Osteoblast (primary cell): ENCODE results near the gene RPUSD3. TPM values are rescaled to one million over a fixed set of nuclear protein-coding genes. Genes with fewer than 3 reads are reported as not detected.

Experiments used
- DNase-seq: peaks from one replicate; pipeline ENCODE4 v3.0.0; 2011; ENCODE audit warnings: low spot score, mixed read lengths; ENCODE audit not compliant: insufficient read length; ENCODE audit errors: missing footprints
- H2AFZ ChIP-seq: 2 replicates; pipeline ENCODE4 v1.6.0; 2011; ENCODE audit warnings: mild to moderate bottlenecking, low read length
- H3K27ac ChIP-seq: 2 replicates; pipeline ENCODE4 v1.5.1; 2011; ENCODE audit warnings: mild to moderate bottlenecking, low read depth, low read length, moderate library complexity
- H3K27me3 ChIP-seq: 2 replicates; pipeline ENCODE4 v1.6.0; 2012; ENCODE audit warnings: mild to moderate bottlenecking, control low read depth, inconsistent platforms, low read length, moderate library complexity; ENCODE audit not compliant: insufficient read depth
- H3K36me3 ChIP-seq: 2 replicates; pipeline ENCODE4 v1.5.1; 2011; ENCODE audit warnings: mild to moderate bottlenecking, low read length, control low read depth, moderate library complexity; ENCODE audit not compliant: insufficient read depth
- H3K4me1 ChIP-seq: 2 replicates; pipeline ENCODE4 v1.5.1; 2011; ENCODE audit warnings: mild to moderate bottlenecking, low read length, control low read depth, moderate library complexity; ENCODE audit not compliant: insufficient read depth
- H3K4me2 ChIP-seq: 2 replicates; pipeline ENCODE4 v1.6.0; 2011; ENCODE audit warnings: mild to moderate bottlenecking, low read length; ENCODE audit not compliant: insufficient read depth
- H3K4me3 ChIP-seq: fragments of 200-600 bp; sonication (generic); 3 replicates; pipeline ENCODE4 v1.5.1; 2012; ENCODE audit warnings: mild to moderate bottlenecking, low read length, inconsistent platforms; ENCODE audit not compliant: insufficient read depth
- H3K79me2 ChIP-seq: 2 replicates; pipeline ENCODE4 v1.6.0; 2012; ENCODE audit warnings: mild to moderate bottlenecking, low read length, control low read depth, inconsistent platforms; ENCODE audit not compliant: insufficient read depth
- H3K9me3 ChIP-seq: 2 replicates; pipeline ENCODE4 v1.5.1; 2011; ENCODE audit warnings: low read depth, low read length, control low read depth
- H4K20me1 ChIP-seq: 2 replicates; pipeline ENCODE4 v1.6.0; 2012; ENCODE audit warnings: mild to moderate bottlenecking, low read length, control low read depth; ENCODE audit not compliant: insufficient read depth
- total RNA-seq: library from RNA; depleted of rRNA; stranded (reverse); fragments of >200 nt; gene quantifications from 2 replicates; pipeline ENCODE4 v1.2.3, GENCODE V29; 2012
- TF ChIP-seq, protein P1 (sequence below): IDR thresholded peaks from 2 replicates; pipeline ENCODE4 v1.5.1; 2011; ENCODE audit warnings: mild to moderate bottlenecking, low read depth, low read length, moderate library complexity; ENCODE audit errors: extremely low read depth

Gene RPUSD3
- total RNA-seq, 1 donor = 19.2 TPM

DNA sequence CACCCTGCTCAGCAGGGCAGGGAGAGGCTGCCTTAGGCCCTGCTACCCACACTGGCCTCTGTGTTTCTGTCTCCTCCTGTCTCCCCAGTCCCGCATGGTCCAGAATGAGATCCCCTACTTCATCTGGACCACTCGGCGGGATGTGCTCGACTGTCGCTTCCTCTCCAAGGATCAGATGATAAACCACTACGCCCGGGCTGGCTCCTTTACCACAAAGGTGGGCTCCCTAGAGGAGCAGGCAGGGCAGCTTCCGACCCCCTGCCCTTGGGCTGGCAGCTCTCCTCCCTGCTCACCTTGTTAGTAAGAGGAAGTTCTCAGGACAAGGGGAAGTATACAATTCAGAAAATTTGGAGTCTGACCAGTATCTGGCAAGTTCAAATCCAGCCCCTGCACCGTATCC lies 27.8 kb downstream of the RPUSD3 start:
- no peak overlapping the region for H3K4me2 ChIP-seq
- peak; percentile 42 for DNase-seq
- no peak overlapping the region for H2AFZ ChIP-seq
- H4K20me1 ChIP-seq = no peaks in the 10 kb centered on the region
- no peaks in the 10 kb centered on the region for H3K27me3 ChIP-seq
- H3K36me3 ChIP-seq = peaks cover 4% of the 10 kb centered on the region
- TF ChIP-seq, protein P1, sequence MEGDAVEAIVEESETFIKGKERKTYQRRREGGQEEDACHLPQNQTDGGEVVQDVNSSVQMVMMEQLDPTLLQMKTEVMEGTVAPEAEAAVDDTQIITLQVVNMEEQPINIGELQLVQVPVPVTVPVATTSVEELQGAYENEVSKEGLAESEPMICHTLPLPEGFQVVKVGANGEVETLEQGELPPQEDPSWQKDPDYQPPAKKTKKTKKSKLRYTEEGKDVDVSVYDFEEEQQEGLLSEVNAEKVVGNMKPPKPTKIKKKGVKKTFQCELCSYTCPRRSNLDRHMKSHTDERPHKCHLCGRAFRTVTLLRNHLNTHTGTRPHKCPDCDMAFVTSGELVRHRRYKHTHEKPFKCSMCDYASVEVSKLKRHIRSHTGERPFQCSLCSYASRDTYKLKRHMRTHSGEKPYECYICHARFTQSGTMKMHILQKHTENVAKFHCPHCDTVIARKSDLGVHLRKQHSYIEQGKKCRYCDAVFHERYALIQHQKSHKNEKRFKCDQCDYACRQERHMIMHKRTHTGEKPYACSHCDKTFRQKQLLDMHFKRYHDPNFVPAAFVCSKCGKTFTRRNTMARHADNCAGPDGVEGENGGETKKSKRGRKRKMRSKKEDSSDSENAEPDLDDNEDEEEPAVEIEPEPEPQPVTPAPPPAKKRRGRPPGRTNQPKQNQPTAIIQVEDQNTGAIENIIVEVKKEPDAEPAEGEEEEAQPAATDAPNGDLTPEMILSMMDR = no peak
- H3K27ac ChIP-seq = no peak overlapping the region
- H3K79me2 ChIP-seq = no peaks in the 10 kb centered on the region
- no peaks in the 10 kb centered on the region for H3K4me1 ChIP-seq
- no peak overlapping the region for H3K4me3 ChIP-seq
- no peaks in the 10 kb centered on the region for H3K9me3 ChIP-seq

DNA sequence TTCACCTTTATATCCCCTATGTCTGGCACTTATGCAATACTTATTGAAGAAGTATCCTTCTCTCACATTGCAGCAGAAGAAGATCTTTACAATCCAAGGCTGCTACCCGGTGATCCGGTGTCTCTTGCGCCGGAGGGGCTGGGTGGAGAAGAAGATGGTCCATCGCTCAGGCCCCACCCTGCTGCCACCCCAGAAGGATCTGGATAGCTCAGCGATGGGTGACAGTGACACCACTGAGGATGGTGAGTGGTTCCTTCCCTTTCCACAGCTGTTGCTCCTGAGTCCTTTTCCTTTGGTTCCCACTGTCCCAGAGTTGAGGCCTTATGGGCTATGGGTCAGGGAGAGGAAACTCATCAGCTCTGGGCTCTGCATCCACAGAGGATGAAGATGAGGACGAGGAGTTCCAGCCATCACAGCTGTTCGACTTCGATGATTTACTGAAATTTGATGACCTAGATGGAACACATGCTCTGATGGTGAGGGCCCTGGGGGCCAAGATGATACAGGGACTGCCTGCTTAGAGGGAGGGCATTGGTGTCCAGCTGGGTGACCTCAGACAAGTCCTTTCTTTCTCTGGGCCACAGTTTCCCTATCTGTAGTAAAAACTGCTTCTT lies 30.8 kb downstream of the RPUSD3 start:
- no peak overlapping the region for H3K4me2 ChIP-seq
- TF ChIP-seq, protein P1 = no peak
- H3K36me3 ChIP-seq = peaks cover 12% of the 10 kb centered on the region
- peaks cover 7% of the 10 kb centered on the region for H3K4me1 ChIP-seq
- no peaks in the 10 kb centered on the region for H3K79me2 ChIP-seq
- no peaks in the 10 kb centered on the region for H3K27me3 ChIP-seq
- no peak overlapping the region for H3K4me3 ChIP-seq
- no peaks in the 10 kb centered on the region for H4K20me1 ChIP-seq
- no peak overlapping the region for H2AFZ ChIP-seq
- no peak overlapping the region for H3K27ac ChIP-seq
- no peak for DNase-seq
- no peaks in the 10 kb centered on the region for H3K9me3 ChIP-seq

DNA sequence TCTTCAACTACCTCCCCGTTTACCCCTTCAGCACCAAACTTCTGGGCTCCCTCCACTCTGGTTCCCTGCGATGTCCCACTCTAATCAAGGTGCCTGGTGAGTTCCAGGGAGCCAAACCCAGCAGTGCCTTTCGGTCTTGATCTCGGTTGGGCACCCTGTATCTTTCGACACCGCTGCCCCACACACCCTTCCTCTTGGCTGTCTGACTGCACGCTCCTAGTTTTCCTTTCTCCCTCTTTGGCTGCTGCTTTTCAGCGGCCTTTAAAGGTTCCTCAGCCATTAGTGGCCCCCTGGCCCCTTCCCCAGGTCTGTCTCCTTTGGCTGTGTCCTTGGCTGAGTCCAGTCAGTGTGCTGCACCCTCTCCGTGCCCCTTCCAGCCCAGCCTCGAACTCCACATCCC lies 33.0 kb downstream of the RPUSD3 start:
- H3K27me3 ChIP-seq = no peaks in the 10 kb centered on the region
- H2AFZ ChIP-seq = no peak overlapping the region
- TF ChIP-seq, protein P1 = no peak
- H3K27ac ChIP-seq = no peak overlapping the region
- H3K4me3 ChIP-seq = peak overlapping the region; percentile 79
- H3K79me2 ChIP-seq = no peaks in the 10 kb centered on the region
- H3K9me3 ChIP-seq = no peaks in the 10 kb centered on the region
- H3K36me3 ChIP-seq = peaks cover 30% of the 10 kb centered on the region
- peak overlapping the region; percentile 80 for H3K4me2 ChIP-seq
- DNase-seq = peak; percentile 72
- H4K20me1 ChIP-seq = no peaks in the 10 kb centered on the region
- peaks cover 7% of the 10 kb centered on the region for H3K4me1 ChIP-seq

DNA sequence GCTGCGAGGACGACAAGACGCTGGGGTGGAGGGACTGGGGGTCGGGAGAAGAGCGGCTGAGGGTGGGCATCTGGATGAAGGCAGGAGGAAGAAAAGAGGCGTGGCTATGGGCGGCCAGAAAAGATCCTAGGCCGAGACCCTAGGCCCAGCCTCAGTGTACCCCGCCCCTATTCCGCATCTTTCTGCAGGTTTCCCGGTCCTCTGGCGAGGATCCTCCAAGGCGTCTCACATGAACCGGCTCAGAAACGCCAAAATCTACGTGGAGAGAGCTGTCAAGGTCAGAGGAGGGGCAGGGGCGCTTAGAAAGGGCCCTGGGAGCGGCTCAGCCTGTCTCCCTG lies 33.4 kb downstream of the RPUSD3 start:
- DNase-seq = peak; percentile 71

More for the DNA sequence above, 33.4 kb downstream of the RPUSD3 start:
- Histone ChIP-seq H3K9me3 (no peaks in the 10 kb centered on the region), H3K27me3 (no peaks in the 10 kb centered on the region), H3K79me2 (no peaks in the 10 kb centered on the region), H4K20me1 (no peaks in the 10 kb centered on the region), H3K27ac (no peak overlapping the region), H2AFZ (no peak overlapping the region), H3K4me1 (peaks cover 7% of the 10 kb centered on the region), H3K36me3 (peaks cover 34% of the 10 kb centered on the region), H3K4me2 (peak overlapping the region; percentile 80), H3K4me3 (peak overlapping the region; percentile 79)
- TF ChIP-seq, protein P1 = no peak
